ENCODE measurements around the gene SLC17A2. TPM values are rescaled to one million over a fixed set of nuclear protein-coding genes. Genes with fewer than 3 reads are reported as not detected.

The SLC17A2 gene
- total RNA-seq, 1 donor from 2014 or later, result not detected

- CTCF ChIA-PET, result no interaction called here
- intact Hi-C loops (cut with micrococcal nuclease), result no loop called here
- peaks cover 89% of the 10 kb centered on the region for H3K36me3 Mint-ChIP-seq (ENCODE audit: low read depth)
These were observed 41.6 kb upstream of the SLC17A2 start for GRCh38 chr6:25972128-25972527.

GRCh38 chr6:25971187-25971821 lies 40.8 kb upstream of the SLC17A2 start:
- ATAC-seq (ENCODE audit: low read depth) (no peak), DNase-seq (no peak)
- Mint-ChIP-seq H3K27me3 (no peaks in the 10 kb centered on the region), H3K27ac (peak overlapping the region; percentile 30), H3K9me3 (no peaks in the 10 kb centered on the region), H3K4me1 (peaks cover 84% of the 10 kb centered on the region), H3K36me3 (ENCODE audit: low read depth) (peaks cover 89% of the 10 kb centered on the region), H3K4me3 (no peak overlapping the region)
- POLR2A ChIA-PET, result interaction anchor here (2.1 kb wide), 1 partner anchor 21 kb away, joined by 13 read pairs; no protein-coding TSS in a partner anchor
- intact Hi-C loops (cut with micrococcal nuclease), result no loop called here
- no peak for TF ChIP-seq CTCF (IDR thresholded peaks at IDR 0.05)
- CTCF ChIA-PET, result no interaction called here

More at GRCh38 chr6:25972128-25972527, 41.6 kb upstream of the SLC17A2 start:
- Mint-ChIP-seq H3K4me1 (peaks cover 83% of the 10 kb centered on the region), H3K4me3 (no peak overlapping the region), H3K9me3 (no peaks in the 10 kb centered on the region), H3K27me3 (no peaks in the 10 kb centered on the region), H3K27ac (peak overlapping the region; percentile 75)
- DNase-seq, result no peak
- POLR2A ChIA-PET, result interaction anchor here (4.3 kb wide), 1 partner anchor 10 kb away, joined by 16 read pairs; the partner anchor contains the start of gene TRIM38
- no peak for ATAC-seq (ENCODE audit: low read depth)
- TF ChIP-seq CTCF (IDR thresholded peaks at IDR 0.05), result no peak

GRCh38 chr6:25968769-25969168 lies 38.3 kb upstream of the SLC17A2 start:
- ATAC-seq (ENCODE audit: low read depth) (no peak), DNase-seq (no peak)
- H3K27me3 Mint-ChIP-seq, result no peaks in the 10 kb centered on the region
- H3K4me3 Mint-ChIP-seq, result peak overlapping the region; percentile 7
- H3K9me3 Mint-ChIP-seq, result no peaks in the 10 kb centered on the region
- H3K27ac Mint-ChIP-seq, result peak overlapping the region; percentile 32
- ChIA-PET POLR2A (interaction anchor here (0.6 to 1.9 kb wide), 6 partner anchors 20 to 381 kb away, joined by 3 to 6 read pairs (median 4); a partner anchor contains a TSS), CTCF (interaction anchor here (1.2 kb wide), 1 partner anchor 24 kb away, joined by 5 read pairs; no protein-coding TSS in a partner anchor)
- intact Hi-C loops (cut with micrococcal nuclease), result no loop called here
- peaks cover 88% of the 10 kb centered on the region for H3K36me3 Mint-ChIP-seq (ENCODE audit: low read depth)
- peaks cover 86% of the 10 kb centered on the region for H3K4me1 Mint-ChIP-seq
- no peak for TF ChIP-seq CTCF (IDR thresholded peaks at IDR 0.05)

GRCh38 chr6:25966711-25967110 lies 36.2 kb upstream of the SLC17A2 start:
- intact Hi-C loops (cut with micrococcal nuclease), result no loop called here
- peak overlapping the region; percentile 75 for H3K4me3 Mint-ChIP-seq
- no peaks in the 10 kb centered on the region for H3K27me3 Mint-ChIP-seq
- no peak for TF ChIP-seq CTCF (IDR thresholded peaks at IDR 0.05)
- ATAC-seq (ENCODE audit: low read depth), result no peak
- peaks cover 78% of the 10 kb centered on the region for H3K36me3 Mint-ChIP-seq (ENCODE audit: low read depth)
- POLR2A ChIA-PET, result interaction anchor here (0.7 to 3.0 kb wide), 4 partner anchors 9 to 54 kb away, joined by 3 to 31 read pairs (median 7); a partner anchor contains a TSS
- CTCF ChIA-PET, result interaction anchor here (1.3 kb wide), 3 partner anchors 10 to 84 kb away, joined by 3 to 6 read pairs (median 3); no protein-coding TSS in a partner anchor
- no peak for DNase-seq
- no peaks in the 10 kb centered on the region for H3K9me3 Mint-ChIP-seq
- peaks cover 85% of the 10 kb centered on the region for H3K4me1 Mint-ChIP-seq
- H3K27ac Mint-ChIP-seq, result peak overlapping the region; percentile 62

- H3K27me3 Mint-ChIP-seq, result no peaks in the 10 kb centered on the region
- H3K9me3 Mint-ChIP-seq, result no peaks in the 10 kb centered on the region
- H3K27ac Mint-ChIP-seq, result peak overlapping the region; percentile 54
- peaks cover 63% of the 10 kb centered on the region for H3K36me3 Mint-ChIP-seq (ENCODE audit: low read depth)
- intact Hi-C loops (cut with micrococcal nuclease), result no loop called here
- peak overlapping the region; percentile 67 for H3K4me3 Mint-ChIP-seq
- no peak for TF ChIP-seq CTCF (IDR thresholded peaks at IDR 0.05)
- no peak for DNase-seq
- ChIA-PET CTCF (interaction anchor here (1.0 to 1.2 kb wide), 2 partner anchors 12 to 27 kb away, joined by 3 read pairs; no protein-coding TSS in a partner anchor), POLR2A (interaction anchor here (0.7 to 3.0 kb wide), 3 partner anchors 27 to 191 kb away, joined by 4 to 31 read pairs (median 7); a partner anchor contains a TSS)
- H3K4me1 Mint-ChIP-seq, result peaks cover 88% of the 10 kb centered on the region
- ATAC-seq (ENCODE audit: low read depth), result no peak
These were observed 34.6 kb upstream of the SLC17A2 start for GRCh38 chr6:25965058-25965457.

All from activated B cell treated with CpG ODN at 0.5 μM for 24 hours (primary cell).